Astrocyte (in vitro differentiated cells and primary cell): ENCODE measurements around the gene ADD1. TPM values are rescaled to one million over a fixed set of nuclear protein-coding genes. Genes with fewer than 3 reads are reported as not detected.

Experiments used
- DNase-seq: peaks from one replicate; pipeline ENCODE4 v3.0.0-alpha.2; 2010; ENCODE audit warnings: low read depth
- FAIRE-seq: peaks from 2 replicates; lab custom pipeline; 2011; peaks lifted over from hg19 to GRCh38; lab: Jason Lieb, UNC
- H2AFZ ChIP-seq: 2 replicates; pipeline ENCODE4 v1.6.0; 2012; ENCODE audit warnings: low read depth, low read length, inconsistent platforms
- H3K27ac ChIP-seq: 2 replicates; pipeline ENCODE4 v1.5.1; 2011; ENCODE audit warnings: low read depth, low read length, inconsistent platforms
- H3K27me3 ChIP-seq: 2 replicates; pipeline ENCODE4 v1.6.0; 2011; ENCODE audit warnings: low read length, inconsistent platforms; ENCODE audit not compliant: insufficient read depth
- H3K36me3 ChIP-seq: 2 replicates; pipeline ENCODE4 v1.5.1; 2011; ENCODE audit warnings: low read length, inconsistent platforms; ENCODE audit not compliant: insufficient read depth
- H3K4me1 ChIP-seq: 2 replicates; pipeline ENCODE4 v1.5.1; 2011; ENCODE audit warnings: low read length, inconsistent platforms; ENCODE audit not compliant: insufficient read depth
- H3K4me2 ChIP-seq: 2 replicates; pipeline ENCODE4 v1.6.0; 2012; ENCODE audit warnings: low read length, inconsistent platforms
- H3K4me3 ChIP-seq: 2 replicates; pipeline ENCODE4 v1.5.1; 2011; ENCODE audit warnings: low read depth, mild to moderate bottlenecking, low read length, inconsistent platforms; ENCODE audit not compliant: insufficient read depth
- H3K79me2 ChIP-seq: 2 replicates; pipeline ENCODE4 v1.6.0; 2012; ENCODE audit warnings: mild to moderate bottlenecking, low read length, inconsistent platforms; ENCODE audit not compliant: insufficient read depth
- H3K9ac ChIP-seq: 2 replicates; pipeline ENCODE4 v1.6.0; 2012; ENCODE audit warnings: mild to moderate bottlenecking, low read length, inconsistent platforms
- H3K9me3 ChIP-seq: 2 replicates; pipeline ENCODE4 v1.5.1; 2012; ENCODE audit warnings: low read depth, mild to moderate bottlenecking, low read length, inconsistent platforms; ENCODE audit not compliant: insufficient read depth
- H4K20me1 ChIP-seq: 2 replicates; pipeline ENCODE4 v1.6.0; 2012; ENCODE audit warnings: low read length, inconsistent platforms; ENCODE audit not compliant: insufficient read depth
- H3K27ac Mint-ChIP-seq: one replicate; pipeline ENCODE4 v1.8.0; 2021; ENCODE audit warnings: mild to moderate bottlenecking, mixed read lengths; ENCODE audit not compliant: unreplicated experiment
- H3K27me3 Mint-ChIP-seq: one replicate; pipeline ENCODE4 v1.8.0; 2021; ENCODE audit warnings: low read depth, mixed read lengths; ENCODE audit not compliant: unreplicated experiment
- H3K36me3 Mint-ChIP-seq: one replicate; pipeline ENCODE4 v1.8.0; 2021; ENCODE audit warnings: low read depth, mixed read lengths; ENCODE audit not compliant: unreplicated experiment
- H3K4me1 Mint-ChIP-seq: one replicate; pipeline ENCODE4 v1.8.0; 2021; ENCODE audit warnings: low read depth, mixed read lengths; ENCODE audit not compliant: unreplicated experiment
- H3K4me3 Mint-ChIP-seq: one replicate; pipeline ENCODE4 v1.8.0; 2021; ENCODE audit warnings: mild to moderate bottlenecking, moderate library complexity, mixed read lengths; ENCODE audit not compliant: unreplicated experiment
- H3K9me3 Mint-ChIP-seq: one replicate; pipeline ENCODE4 v1.8.0; 2021; ENCODE audit warnings: mild to moderate bottlenecking, mixed read lengths; ENCODE audit not compliant: unreplicated experiment
- EZH2 ChIP-seq: IDR thresholded peaks from 2 replicates; pipeline ENCODE4 v1.6.1; 2012; ENCODE audit warnings: mild to moderate bottlenecking, low read length, inconsistent platforms; ENCODE audit not compliant: insufficient read depth
- total RNA-seq: library from RNA; stranded (reverse); gene quantifications from 2 replicates; pipeline ENCODE4 v1.2.1, GENCODE V29; 2021
- TF ChIP-seq, protein P1 (sequence below): IDR thresholded peaks from 2 replicates; pipeline ENCODE4 v1.5.1; 2011; ENCODE audit warnings: low read depth, mild to moderate bottlenecking, inconsistent platforms, low read length, moderate library complexity; ENCODE audit not compliant: insufficient read depth

The ADD1 gene
- total RNA-seq, 1 donor from 2014 or later, result 280 TPM

DNA sequence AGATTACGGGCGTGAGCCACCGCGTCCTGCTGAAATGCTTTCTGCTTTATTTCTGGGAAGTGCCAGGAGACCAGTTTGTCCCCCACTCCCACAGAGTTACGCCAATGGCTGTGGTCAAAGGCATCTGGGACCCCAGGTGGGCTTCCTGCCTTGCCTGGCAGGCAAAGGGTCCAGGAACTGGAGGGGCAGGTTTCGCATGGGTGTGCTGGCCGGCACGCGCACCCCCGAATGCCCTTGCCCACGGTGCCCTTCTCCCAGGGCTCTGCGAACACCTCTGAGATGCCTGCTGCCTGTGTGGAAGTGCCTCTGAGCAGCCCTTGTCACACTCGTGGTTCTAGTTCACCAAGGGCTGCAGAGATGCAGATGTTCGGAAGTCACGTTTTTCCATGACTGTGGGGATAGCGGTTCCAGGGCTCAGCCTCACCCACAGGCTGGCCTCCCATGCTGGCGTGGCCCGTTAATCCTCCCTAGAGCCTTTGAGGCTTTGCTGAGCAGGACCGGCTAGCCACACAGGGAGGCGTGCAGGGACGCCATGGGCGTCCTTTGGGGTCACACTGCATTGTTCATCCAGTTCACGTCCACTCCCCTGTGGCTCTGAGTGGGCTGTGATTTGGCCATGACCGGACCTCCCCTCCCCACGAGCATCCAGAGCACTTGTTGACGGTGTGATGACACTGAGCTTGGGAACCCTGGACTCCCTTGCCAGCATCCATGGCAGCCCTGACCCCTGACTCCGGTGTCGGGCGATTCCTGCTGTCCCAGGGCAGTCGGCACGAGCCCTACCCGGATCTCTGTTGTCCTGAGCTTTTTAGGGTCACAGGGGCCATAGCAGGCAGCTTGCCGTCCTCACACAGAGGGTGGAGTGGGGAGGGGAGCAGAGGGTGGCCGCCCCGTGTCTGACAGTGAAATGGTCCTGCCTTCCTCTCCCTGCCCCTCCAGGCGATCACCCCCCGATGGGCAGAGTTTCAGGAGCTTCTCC lies 12.7 kb upstream of the ADD1 start:
- Mint-ChIP-seq H3K36me3 (peaks cover 10% of the 10 kb centered on the region), H3K9me3 (no peaks in the 10 kb centered on the region), H3K4me1 (no peaks in the 10 kb centered on the region), H3K27me3 (no peaks in the 10 kb centered on the region), H3K4me3 (no peak overlapping the region), H3K27ac (peak overlapping the region; percentile 18)
- Histone ChIP-seq H4K20me1 (peaks cover 17% of the 10 kb centered on the region), H3K79me2 (peaks cover 4% of the 10 kb centered on the region), H3K36me3 (peaks cover 4% of the 10 kb centered on the region), H3K9ac (no peak overlapping the region), H3K27ac (no peak overlapping the region), H3K4me1 (peaks cover 6% of the 10 kb centered on the region), H2AFZ (no peak overlapping the region), H3K27me3 (no peaks in the 10 kb centered on the region), H3K4me2 (no peak overlapping the region), H3K4me3 (no peak overlapping the region), H3K9me3 (no peaks in the 10 kb centered on the region)
- TF ChIP-seq, protein P1, sequence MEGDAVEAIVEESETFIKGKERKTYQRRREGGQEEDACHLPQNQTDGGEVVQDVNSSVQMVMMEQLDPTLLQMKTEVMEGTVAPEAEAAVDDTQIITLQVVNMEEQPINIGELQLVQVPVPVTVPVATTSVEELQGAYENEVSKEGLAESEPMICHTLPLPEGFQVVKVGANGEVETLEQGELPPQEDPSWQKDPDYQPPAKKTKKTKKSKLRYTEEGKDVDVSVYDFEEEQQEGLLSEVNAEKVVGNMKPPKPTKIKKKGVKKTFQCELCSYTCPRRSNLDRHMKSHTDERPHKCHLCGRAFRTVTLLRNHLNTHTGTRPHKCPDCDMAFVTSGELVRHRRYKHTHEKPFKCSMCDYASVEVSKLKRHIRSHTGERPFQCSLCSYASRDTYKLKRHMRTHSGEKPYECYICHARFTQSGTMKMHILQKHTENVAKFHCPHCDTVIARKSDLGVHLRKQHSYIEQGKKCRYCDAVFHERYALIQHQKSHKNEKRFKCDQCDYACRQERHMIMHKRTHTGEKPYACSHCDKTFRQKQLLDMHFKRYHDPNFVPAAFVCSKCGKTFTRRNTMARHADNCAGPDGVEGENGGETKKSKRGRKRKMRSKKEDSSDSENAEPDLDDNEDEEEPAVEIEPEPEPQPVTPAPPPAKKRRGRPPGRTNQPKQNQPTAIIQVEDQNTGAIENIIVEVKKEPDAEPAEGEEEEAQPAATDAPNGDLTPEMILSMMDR, result no peak
- TF ChIP-seq EZH2, result no peak
- DNase-seq (no peak), FAIRE-seq (no peak)

DNA sequence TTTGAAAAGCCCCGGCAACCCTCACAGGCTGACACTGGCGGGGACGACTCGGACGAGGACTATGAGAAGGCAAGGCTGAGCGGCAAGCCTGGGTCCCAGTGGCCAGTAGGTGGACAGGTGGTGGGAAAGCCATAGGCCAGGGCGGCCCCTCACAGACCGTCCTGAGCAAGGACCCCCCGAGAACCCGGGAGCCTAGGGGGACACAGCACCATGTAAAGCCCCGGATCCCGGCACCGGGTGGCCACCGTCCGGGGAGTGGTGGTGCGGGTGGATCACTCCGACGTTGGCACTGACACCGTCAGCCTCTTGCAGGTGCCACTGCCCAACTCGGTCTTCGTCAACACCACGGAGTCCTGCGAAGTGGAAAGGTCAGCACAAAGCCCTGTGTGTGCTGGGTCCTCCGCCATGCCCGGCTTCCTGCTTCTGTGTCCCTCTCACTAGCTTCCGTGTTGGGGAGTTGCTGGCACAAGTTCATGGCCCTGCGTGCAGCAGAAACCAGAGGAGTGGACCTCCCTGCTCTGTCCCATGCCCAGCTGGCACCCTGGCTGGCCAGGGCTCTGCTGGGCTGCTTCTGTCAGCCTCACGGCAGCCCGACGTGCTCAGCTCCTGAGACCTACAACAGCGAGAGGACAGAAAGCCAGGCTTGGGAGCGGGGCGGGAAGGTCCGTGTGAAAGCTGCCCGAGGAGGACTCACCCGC lies 11.9 kb upstream of the ADD1 start:
- Histone ChIP-seq H3K9ac (no peak overlapping the region), H3K4me3 (no peak overlapping the region), H3K79me2 (peaks cover 4% of the 10 kb centered on the region), H4K20me1 (peaks cover 8% of the 10 kb centered on the region), H3K36me3 (peaks cover 6% of the 10 kb centered on the region), H3K27me3 (no peaks in the 10 kb centered on the region), H3K9me3 (no peaks in the 10 kb centered on the region), H3K27ac (no peak overlapping the region), H2AFZ (no peak overlapping the region), H3K4me2 (no peak overlapping the region), H3K4me1 (peaks cover 6% of the 10 kb centered on the region)
- no peak overlapping the region for H3K27ac Mint-ChIP-seq
- no peak overlapping the region for H3K4me3 Mint-ChIP-seq
- no peaks in the 10 kb centered on the region for H3K4me1 Mint-ChIP-seq
- no peak for TF ChIP-seq EZH2
- TF ChIP-seq, protein P1, result no peak
- peaks cover 8% of the 10 kb centered on the region for H3K36me3 Mint-ChIP-seq
- no peaks in the 10 kb centered on the region for H3K9me3 Mint-ChIP-seq
- H3K27me3 Mint-ChIP-seq, result no peaks in the 10 kb centered on the region
- DNase-seq, result no peak
- no peak for FAIRE-seq
